Gastrocnemius medialis (tissue), 4 donors: Measurements from ENCODE around the gene CRYGB.

ENCODE experiments used
- POLR2A ChIP-seq, 2 donors: fragments of 450-650 bp; IDR thresholded peaks; one replicate each; pipeline ENCODE4 v1.6.1; 2017; ENCODE audit warnings: antibody characterized with exemption in 2 of 2, mild to moderate bottlenecking in 2 of 2, moderate library complexity in 2 of 2
- TF ChIP-seq, protein P1 (sequence below), 5 experiments: fragments of 450-650 bp in 3 of 5; fragments of 200-600 bp in 2 of 5; sonication (generic) in 2 of 5; IDR thresholded peaks in 4 of 5; conservative IDR thresholded peaks in 1 of 5; 1 replicate in 4 of 5; 2 replicates in 1 of 5; pipeline ENCODE4 v1.5.1; 2016 to 2019; ENCODE audit warnings: antibody characterized with exemption in 5 of 5, mild to moderate bottlenecking in 3 of 5, moderate library complexity in 3 of 5

DNA sequence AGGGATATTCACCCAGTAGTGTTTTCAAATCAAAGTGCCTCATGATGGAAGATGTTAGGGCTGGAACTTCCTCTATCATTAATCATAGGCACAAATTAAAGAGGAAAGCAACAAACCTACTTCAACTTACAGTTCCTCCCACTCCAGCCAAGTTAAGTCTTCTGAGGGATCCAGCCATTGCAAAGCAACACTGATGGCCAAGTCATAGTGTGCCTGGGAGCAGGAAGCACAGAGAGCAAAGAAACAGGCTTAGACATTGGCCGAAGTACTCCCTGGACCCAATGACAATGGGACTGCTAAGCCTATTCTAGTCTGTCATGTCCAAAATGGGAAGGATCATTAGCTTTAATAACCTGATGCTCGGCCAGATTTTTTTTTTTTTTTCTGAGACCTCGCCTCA lies 36.9 kb upstream of the CRYGB start:
- TF ChIP-seq, protein P1, sequence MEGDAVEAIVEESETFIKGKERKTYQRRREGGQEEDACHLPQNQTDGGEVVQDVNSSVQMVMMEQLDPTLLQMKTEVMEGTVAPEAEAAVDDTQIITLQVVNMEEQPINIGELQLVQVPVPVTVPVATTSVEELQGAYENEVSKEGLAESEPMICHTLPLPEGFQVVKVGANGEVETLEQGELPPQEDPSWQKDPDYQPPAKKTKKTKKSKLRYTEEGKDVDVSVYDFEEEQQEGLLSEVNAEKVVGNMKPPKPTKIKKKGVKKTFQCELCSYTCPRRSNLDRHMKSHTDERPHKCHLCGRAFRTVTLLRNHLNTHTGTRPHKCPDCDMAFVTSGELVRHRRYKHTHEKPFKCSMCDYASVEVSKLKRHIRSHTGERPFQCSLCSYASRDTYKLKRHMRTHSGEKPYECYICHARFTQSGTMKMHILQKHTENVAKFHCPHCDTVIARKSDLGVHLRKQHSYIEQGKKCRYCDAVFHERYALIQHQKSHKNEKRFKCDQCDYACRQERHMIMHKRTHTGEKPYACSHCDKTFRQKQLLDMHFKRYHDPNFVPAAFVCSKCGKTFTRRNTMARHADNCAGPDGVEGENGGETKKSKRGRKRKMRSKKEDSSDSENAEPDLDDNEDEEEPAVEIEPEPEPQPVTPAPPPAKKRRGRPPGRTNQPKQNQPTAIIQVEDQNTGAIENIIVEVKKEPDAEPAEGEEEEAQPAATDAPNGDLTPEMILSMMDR (IDR thresholded peaks at IDR 0.05 in 4 of 5, conservative IDR thresholded peaks at IDR 0.05 in 1 of 5) = no peak
- no peak for TF ChIP-seq POLR2A (IDR thresholded peaks at IDR 0.05)
